Osteocyte (in vitro differentiated cells): ENCODE results near the gene SAA1. TPM values are rescaled to one million over a fixed set of nuclear protein-coding genes. Genes with fewer than 3 reads are reported as not detected.

Experiments used
- DNase-seq: peaks from one replicate; pipeline ENCODE4 v3.0.0; 2021; ENCODE audit warnings: mixed read lengths; ENCODE audit not compliant: unreplicated experiment; ENCODE audit errors: extremely low spot score
- H3K27ac Mint-ChIP-seq: one replicate; pipeline ENCODE4 v1.8.0; 2021; ENCODE audit warnings: mild to moderate bottlenecking, mixed read lengths; ENCODE audit not compliant: unreplicated experiment
- H3K27me3 Mint-ChIP-seq: one replicate; pipeline ENCODE4 v1.8.0; 2021; ENCODE audit warnings: mixed read lengths; ENCODE audit not compliant: unreplicated experiment
- H3K36me3 Mint-ChIP-seq: one replicate; pipeline ENCODE4 v1.8.0; 2021; ENCODE audit warnings: mixed read lengths; ENCODE audit not compliant: unreplicated experiment
- H3K4me1 Mint-ChIP-seq: one replicate; pipeline ENCODE4 v1.8.0; 2021; ENCODE audit warnings: mixed read lengths; ENCODE audit not compliant: unreplicated experiment
- H3K4me3 Mint-ChIP-seq: one replicate; pipeline ENCODE4 v1.8.0; 2021; ENCODE audit warnings: mild to moderate bottlenecking, moderate library complexity, mixed read lengths; ENCODE audit not compliant: unreplicated experiment
- H3K9me3 Mint-ChIP-seq: one replicate; pipeline ENCODE4 v1.8.0; 2021; ENCODE audit warnings: mixed read lengths; ENCODE audit not compliant: unreplicated experiment
- CTCF ChIP-seq: fragments of 200-600 bp; sonication (generic); IDR thresholded peaks from 2 replicates; pipeline ENCODE4 v1.5.0; 2021; ENCODE audit warnings: antibody characterized with exemption, mild to moderate bottlenecking, moderate library complexity
- total RNA-seq: library from RNA; stranded (reverse); gene quantifications from 2 replicates; pipeline ENCODE4 v1.2.1, GENCODE V29; 2021

SAA1 gene
- total RNA-seq, 1 donor from 2014 or later: not detected

GRCh38 chr11:18313965-18314763 lies 48.1 kb downstream of the SAA1 start:
- H3K36me3 Mint-ChIP-seq: peaks cover 28% of the 10 kb centered on the region
- H3K4me1 Mint-ChIP-seq: peaks cover 72% of the 10 kb centered on the region
- H3K9me3 Mint-ChIP-seq: no peaks in the 10 kb centered on the region
- no peaks in the 10 kb centered on the region for H3K27me3 Mint-ChIP-seq
- no peak for DNase-seq
- H3K27ac Mint-ChIP-seq: peak overlapping the region; percentile 94
- no peak for TF ChIP-seq CTCF
- H3K4me3 Mint-ChIP-seq: no peak overlapping the region

- peaks cover 79% of the 10 kb centered on the region for H3K4me1 Mint-ChIP-seq
- H3K4me3 Mint-ChIP-seq: no peak overlapping the region
- peaks cover 22% of the 10 kb centered on the region for H3K36me3 Mint-ChIP-seq
- H3K27me3 Mint-ChIP-seq: no peaks in the 10 kb centered on the region
- no peaks in the 10 kb centered on the region for H3K9me3 Mint-ChIP-seq
- no peak for DNase-seq
- no peak for TF ChIP-seq CTCF
- peak overlapping the region; percentile 79 for H3K27ac Mint-ChIP-seq
Measured at GRCh38 chr11:18314784-18315523, 48.9 kb downstream of the SAA1 start.

- H3K4me1 Mint-ChIP-seq: peaks cover 80% of the 10 kb centered on the region
- no peaks in the 10 kb centered on the region for H3K9me3 Mint-ChIP-seq
Measured at GRCh38 chr11:18315893-18316292, 49.8 kb downstream of the SAA1 start.

GRCh38 chr11:18317551-18317950 lies 51.5 kb downstream of the SAA1 start:
- no peak for DNase-seq
- H3K27ac Mint-ChIP-seq: peak overlapping the region; percentile 59
- no peaks in the 10 kb centered on the region for H3K9me3 Mint-ChIP-seq
- peaks cover 72% of the 10 kb centered on the region for H3K4me1 Mint-ChIP-seq
- H3K27me3 Mint-ChIP-seq: no peaks in the 10 kb centered on the region
- no peak overlapping the region for H3K4me3 Mint-ChIP-seq
- H3K36me3 Mint-ChIP-seq: peaks cover 6% of the 10 kb centered on the region
- TF ChIP-seq CTCF: no peak

More at GRCh38 chr11:18315893-18316292, 49.8 kb downstream of the SAA1 start:
- Mint-ChIP-seq H3K4me3 (no peak overlapping the region), H3K27me3 (no peaks in the 10 kb centered on the region), H3K27ac (peak overlapping the region; percentile 79), H3K36me3 (peaks cover 14% of the 10 kb centered on the region)
- no peak for DNase-seq
- TF ChIP-seq CTCF: no peak

Other genes starting within 250 kb of the SAA1 start
- 0.11 and 0.31 TPM in 2 replicates for gene TPH1, start 220.0 kb upstream of the SAA1 start, total RNA-seq
- 14.9 and 17.6 TPM in 2 replicates for gene SAAL1, start 160.2 kb upstream of the SAA1 start, total RNA-seq
- not detected in 2 replicates for gene MRGPRX3, start 133.7 kb upstream of the SAA1 start, total RNA-seq
- not detected in 2 replicates for gene MRGPRX4, start 93.4 kb upstream of the SAA1 start, total RNA-seq
- gene SAA4, start 29.5 kb upstream of the SAA1 start, total RNA-seq: not detected in 2 replicates
- not detected in 2 replicates for gene SAA2, start 17.6 kb upstream of the SAA1 start, total RNA-seq
- 68.9 and 76.3 TPM in 2 replicates for gene HPS5, start 55.9 kb downstream of the SAA1 start, total RNA-seq
- 91.1 and 95.1 TPM in 2 replicates for gene GTF2H1, start 56.3 kb downstream of the SAA1 start, total RNA-seq
- 485 and 491 TPM in 2 replicates for gene LDHA, start 128.3 kb downstream of the SAA1 start, total RNA-seq
- gene LDHC, start 146.1 kb downstream of the SAA1 start, total RNA-seq: not detected in 2 replicates
- gene LDHAL6A, start 189.6 kb downstream of the SAA1 start, total RNA-seq: not detected in 2 replicates